HK-2 (cell line): Measurements from ENCODE around the gene PIK3R5.
"Not testable (repeated sequence)": the region's sequence is repeated elsewhere in the genome, so short reads cannot be mapped to it uniquely, and the experiment has no call there.

ENCODE experiments used
- DNase-seq: peaks from one replicate; pipeline ENCODE4 v3.0.0-alpha.2; 2018; ENCODE audit not compliant: unreplicated experiment

PIK3R5 gene

DNA sequence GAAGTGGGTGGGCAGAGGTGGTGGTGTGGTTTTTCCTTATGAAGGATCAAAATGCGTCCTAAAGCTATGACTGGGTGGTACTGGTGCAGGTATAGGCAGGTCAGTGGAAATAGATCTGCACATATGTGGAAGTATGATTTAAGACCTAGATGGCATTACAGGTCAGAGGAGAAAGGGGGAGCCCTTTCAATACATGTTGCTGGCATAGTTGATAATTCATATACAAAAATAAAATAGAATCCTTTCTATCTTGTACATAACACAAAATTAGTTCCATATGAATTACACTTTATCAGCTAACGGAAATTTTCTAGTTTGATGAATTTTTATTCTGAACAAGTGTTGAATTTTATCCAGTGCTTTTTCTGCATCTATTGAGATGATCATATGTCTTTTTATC, 20.8 kb upstream of the PIK3R5 start:
- no peak for DNase-seq

DNA sequence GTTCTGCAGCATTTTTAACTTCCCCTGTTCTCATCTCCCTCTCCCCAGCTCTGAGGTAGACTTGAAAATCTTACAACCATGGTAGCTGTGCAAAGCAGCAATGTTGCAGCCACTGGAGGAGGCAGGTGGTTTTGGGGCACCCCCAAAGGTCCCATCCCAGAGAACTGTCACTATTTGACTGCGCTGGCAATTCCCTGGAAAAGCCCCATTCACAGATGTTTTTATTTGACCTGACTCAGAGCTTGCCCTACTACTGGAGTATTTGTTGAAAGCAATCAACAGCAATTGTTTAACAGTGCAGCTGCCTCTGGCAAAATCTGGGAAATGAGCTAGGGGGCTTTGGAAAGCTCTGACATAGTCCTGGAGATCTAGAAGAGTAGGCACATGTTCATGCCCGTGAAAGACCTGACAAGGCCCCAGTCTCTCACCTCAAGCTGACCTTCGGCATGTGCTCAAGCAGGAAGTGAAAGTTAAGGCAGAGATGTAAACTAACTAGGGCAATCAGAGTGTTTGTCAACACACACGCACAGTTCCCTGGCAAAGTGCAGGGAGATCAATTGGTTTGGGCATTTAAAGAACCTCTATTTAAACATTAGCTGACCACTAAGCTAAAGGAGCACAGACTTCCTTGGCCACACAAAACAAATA, 19.7 kb upstream of the PIK3R5 start:
- DNase-seq, result no peak

DNA sequence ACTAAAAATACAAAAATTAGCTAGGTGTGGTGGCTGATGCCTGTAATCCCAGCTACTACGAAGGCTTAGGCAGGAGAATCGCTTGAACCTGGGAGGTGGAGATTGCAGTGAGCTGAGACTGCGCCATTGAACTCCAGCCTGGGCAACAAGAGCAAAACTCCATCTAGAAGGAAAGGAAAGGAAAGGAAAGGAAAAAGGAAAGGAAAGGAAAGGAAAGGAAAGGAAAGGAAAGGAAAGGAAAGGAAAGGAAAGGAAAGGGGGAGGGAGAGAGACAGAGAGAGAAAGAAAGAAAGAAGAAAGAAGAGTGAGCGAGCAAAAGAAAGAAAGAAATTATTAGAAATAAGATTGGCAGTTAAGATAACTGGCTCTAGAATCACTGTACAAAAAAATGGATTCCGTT, 18.7 kb upstream of the PIK3R5 start:
- not testable (repeated sequence) for DNase-seq

DNA sequence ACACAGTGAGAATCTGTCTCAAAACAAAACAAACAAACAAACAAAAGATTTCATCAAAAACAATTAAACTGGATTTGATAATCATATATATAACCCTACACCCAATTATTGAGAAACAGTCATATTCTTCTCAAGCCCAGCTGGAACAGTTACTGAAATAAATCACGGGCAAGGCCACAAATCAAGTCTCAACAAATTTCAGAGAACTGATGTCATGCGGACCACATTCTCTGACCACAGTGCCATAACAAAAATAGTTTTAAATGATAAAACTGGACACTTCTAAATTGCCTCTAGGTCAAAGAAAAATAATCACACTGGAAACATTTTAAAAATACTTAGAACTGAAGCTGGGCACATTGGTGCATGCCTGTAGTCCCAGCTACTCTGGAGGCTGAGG, 15.9 kb upstream of the PIK3R5 start:
- DNase-seq, result no peak

DNA sequence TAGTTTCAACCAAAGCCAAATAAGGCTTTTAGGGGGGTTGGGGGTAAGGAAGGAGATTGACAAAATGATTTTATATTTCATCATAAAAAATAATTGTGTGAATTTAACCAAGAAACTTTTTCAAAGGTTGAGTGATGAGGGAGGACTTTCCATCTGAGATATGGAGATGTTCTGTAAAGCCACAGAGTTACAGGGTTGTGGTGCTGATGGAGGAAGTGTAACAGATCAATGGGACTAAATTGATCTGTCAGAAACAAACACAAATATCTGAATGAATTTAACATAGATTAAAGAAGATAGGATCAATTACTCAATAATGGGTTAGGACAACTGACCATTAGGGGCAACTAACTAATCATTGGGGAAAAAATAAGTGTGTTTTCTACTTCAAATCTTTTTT, 14.2 kb upstream of the PIK3R5 start:
- no peak for DNase-seq

DNA sequence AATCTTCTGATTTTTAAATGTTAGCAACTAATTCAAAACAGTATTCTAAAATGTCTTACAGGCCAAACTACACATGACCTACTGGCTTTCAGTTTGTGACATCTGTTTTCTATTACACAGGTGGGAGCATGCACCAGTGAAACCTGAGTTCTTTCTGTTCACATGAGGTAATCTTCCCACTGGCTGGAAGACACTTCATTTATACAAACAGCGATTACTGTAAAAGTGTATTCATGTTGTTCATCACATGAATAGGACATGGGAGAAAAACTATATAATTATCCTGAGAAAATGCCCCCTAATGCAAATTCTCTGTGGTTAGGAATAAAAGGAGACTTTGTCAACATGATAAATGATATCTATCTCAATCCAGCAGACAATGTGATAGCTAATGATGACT, 11.1 kb upstream of the PIK3R5 start:
- no peak for DNase-seq

DNA sequence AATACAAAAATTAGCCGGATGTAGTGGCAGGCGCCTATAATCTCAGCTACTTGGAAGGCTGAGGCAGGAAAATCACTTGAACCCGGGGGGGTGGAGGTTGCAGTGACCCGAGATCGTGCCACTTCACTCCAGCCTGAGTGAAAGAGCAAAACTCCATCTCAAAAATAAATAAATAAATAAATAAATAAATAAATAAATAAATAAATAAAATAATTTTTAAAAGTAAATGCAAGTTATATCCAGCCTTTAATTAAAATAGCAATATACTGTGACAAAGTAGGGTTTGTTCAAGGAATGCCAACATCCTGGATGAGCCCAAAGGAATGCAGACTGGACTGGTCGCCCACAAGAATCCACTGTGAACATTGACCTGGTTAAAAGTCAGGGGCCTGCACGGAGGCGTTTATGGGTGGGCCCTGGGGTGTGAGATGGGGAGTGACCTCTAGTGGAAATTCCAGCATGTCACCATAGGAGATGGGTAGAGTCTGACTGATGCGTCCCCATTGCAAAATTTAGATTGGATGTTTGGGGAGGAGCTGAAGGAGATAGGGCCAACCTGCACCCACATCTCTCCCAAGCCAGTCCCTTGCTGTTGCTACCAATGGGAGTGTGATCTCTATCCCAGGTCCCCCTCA, 9.7 kb upstream of the PIK3R5 start:
- DNase-seq, result no peak

DNA sequence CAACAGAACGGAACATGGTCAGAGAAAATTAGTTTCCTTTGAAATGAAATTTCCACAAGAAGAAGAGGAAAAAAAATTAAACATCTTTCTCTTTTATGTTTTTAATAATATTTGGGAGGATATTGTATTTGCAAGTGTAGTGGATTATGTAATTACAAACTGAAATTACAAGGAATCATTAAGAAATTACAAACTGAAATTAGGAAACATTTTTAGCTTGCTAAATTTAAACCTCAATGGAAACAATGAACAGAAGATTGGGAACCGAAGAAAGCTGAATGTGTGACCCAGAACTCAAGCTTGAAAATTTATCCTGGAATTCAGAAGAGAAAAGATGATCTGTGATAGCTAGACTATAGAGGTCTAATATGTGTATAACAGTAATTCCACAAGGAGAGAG, 4.4 kb upstream of the PIK3R5 start:
- DNase-seq, result no peak

DNA sequence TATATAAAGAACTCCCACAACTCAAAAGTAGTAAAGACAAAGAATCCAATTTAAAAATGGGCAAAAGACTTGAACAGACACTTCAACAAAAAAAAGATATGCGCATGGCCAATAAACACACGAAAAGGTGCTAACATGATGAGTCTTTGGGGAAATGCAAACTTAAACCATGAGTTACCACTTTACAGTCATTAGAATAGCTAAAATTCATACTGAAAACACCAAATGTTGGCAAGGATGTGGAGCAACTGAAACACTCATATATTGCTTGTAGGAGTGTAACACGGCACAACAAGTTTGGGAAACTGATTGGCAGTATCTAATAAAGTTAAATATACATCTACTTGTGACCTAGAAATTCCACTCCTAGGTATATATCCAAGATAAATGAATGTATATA, 3.0 kb upstream of the PIK3R5 start:
- no peak for DNase-seq

DNA sequence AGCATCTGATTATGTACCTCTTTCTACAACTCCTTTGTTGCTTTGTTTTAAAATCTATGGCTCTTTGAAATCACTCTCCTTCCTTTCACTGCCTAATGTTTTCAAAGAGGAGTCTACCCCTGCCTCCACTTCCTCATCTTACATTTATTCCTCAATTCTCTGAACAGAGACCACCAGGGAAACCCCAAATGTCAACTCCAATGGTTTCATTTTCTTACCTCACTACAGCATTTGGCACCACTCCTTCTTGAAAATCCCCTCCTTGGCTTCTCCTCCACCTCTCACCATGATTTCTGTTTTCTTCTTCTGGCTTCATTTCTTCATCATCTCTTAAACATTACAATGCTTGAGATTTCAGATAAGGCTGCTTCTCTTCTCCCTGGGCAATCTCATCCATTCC, 2.4 kb upstream of the PIK3R5 start:
- DNase-seq, result no peak

DNA sequence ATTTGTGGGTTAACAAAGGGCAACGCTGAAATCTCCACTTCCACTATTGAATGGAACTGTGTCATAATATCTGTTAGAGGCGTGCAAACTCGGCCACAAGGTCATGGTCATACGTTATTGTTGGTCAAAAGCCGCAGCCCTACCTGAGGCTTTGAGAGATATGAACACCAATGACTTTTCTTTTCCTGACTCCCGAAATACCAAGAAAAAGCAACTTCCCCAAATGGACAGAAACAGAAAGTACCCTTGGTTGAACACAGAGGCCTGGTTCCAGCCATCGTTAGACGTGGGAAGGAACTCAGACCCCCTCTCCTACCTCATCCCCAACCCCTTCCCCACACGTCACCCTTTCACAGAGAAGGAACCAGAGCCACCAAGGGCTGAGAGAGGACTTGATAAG, 1.4 kb upstream of the PIK3R5 start:
- no peak for DNase-seq

DNA sequence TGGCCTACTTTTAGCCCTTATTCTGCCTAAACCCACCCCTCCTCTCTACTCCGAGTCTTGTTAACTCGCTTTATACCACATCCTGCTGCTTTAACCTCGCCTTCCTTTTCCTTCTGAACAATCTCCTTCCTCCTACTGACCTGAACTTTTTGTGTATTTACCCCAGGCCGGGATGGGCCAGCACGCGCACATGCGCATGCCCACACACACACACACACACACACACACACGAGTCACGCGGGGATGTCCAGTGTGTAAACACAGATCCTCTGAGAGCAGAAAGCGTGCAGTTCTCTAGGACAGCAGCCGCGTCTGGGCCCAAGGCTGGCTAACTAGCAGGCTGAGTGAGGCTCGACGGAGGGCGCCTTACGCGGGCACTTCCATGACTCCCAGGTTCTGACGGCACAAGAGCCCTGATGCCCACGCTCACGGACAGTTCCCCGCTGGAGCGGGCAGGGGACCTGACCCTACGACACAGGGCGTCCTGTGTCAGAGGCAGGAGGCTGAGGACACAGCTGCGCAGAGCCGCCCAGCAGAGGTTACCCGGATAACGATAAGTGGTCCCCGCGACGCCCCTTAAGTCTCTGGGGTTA, 610 bp downstream of the PIK3R5 start:
- DNase-seq, result no peak

DNA sequence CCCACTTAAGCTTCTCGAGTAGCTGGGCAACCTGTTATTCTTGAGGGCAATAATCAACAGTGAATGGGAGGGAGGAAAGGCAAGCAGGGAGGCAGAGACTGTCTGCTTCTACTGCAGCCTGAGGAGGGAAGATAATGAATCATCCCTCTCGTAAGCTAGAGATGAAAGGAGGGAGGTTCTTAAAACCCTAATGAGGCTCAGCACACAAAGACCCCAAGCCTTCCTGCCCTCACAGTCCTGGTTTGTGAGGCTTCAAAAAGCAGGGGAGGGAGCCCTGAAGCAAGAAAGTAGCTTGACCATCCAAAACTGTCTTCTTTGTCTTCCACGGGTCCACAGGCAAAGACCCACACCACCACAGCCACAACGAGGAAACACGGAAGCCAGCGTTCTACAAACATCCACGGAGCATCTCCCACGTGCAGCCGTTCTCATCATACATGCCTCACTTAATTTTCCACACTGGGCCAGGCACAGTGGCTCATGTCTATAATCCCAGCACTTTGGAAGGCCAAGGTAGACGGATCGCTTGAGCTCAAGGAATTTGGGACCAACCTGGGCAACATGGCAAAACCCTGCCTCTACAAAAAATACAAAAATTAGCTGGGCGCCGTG, 1.8 kb downstream of the PIK3R5 start:
- DNase-seq, result no peak

DNA sequence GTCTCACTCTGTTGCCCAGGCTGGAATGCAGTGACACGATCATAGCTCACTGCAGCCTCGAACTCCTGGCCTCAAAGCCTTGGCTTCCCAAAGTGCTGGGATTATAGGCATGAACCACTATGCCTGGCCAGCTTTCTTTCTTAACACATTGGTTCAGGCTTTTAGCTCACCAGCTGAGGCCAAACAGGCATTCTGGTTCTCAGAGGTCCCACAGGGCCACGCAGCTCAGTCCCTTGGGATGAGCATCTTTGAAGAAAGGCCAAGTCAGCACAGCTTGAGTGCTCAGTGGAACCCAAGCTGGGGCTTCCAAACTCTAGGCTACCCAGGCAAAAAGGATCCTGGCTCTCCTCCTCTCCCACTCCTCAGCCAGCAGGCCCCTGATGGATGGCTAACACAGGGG, 2.5 kb downstream of the PIK3R5 start:
- DNase-seq, result no peak

DNA sequence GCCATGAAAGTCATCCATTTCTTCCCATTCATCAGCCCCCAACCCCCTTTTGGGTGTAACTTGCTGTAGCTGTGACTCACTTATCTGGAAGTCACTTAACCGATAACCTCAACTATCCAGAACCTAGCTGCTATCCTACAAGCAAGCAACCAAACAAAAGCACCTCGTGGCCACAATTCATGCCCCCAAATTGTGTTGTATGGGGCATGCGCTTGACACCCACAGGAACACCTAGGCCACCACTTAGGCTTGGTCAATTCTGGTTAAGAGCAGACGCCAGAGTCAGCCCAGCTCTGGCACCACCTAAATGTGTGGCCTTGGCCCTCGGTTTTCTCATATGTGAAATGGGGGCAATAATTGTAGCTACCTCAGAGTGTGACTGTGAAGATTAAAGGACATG, 3.7 kb downstream of the PIK3R5 start:
- no peak for DNase-seq

DNA sequence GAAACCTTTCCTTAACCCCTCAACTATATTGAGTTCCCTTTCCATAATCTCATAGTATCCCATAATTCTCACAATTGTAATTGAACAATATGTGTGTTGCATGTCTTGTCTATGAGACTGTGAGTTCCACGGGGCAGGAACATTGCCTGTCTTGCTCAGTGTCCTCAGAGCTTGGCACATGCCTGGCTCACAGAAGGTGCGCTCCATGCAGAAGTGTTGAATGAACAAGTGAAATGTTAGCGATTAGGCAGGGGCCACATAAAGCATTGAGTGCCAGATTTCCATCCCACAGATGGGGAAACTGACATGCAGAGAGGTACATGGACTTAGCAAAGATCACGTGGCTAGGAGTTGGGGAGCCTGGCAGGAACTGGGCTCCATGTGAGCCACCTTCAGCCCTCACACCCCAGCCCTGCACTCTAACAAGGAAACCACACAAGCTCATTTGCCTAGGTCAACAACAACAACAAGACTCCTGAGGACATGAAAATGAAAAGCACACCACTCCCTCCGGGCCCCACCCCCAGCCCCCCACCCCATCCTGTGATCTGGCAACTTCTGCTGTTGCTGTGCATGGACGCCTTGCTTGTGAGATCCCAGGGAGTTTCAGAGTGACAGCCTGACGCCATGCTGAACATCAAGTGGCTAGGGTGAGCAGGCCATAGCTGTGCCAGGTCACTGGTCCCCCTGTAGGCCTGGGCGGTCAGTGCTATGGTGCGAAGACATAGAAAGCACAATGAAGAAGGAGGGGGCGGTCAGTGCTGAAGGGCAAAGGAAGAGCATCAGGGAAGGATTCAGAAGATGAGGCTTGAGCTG, 5.0 kb downstream of the PIK3R5 start:
- DNase-seq, result no peak

DNA sequence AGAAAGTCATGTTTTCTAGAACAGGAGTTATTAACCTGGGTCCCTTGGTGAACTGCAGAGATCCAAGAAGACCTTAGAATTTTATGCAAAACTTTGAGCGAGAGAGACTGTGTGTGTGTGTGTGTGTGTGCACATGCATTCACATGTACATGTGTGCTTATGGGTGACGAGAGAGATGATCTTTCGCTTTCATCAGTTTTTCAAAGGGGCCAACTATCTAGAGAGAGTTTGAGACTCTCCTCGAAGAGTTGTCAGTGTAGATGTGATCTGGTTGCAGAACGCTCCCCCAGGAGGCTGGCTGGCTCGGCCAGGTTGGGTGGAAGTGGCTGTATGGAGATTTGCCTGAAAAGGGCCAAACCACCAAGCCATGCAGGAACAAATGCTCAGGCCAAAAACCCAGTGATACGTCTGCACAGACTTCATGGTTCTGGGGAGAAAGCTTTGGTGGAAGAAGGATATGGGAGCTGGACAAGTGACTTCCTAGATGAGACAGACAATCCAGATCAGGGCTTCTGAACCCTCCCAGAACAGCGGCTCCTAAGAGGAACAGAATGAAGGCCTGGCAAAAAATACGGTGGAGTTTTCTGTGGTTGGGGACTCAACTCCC, 6.1 kb downstream of the PIK3R5 start:
- DNase-seq, result no peak

DNA sequence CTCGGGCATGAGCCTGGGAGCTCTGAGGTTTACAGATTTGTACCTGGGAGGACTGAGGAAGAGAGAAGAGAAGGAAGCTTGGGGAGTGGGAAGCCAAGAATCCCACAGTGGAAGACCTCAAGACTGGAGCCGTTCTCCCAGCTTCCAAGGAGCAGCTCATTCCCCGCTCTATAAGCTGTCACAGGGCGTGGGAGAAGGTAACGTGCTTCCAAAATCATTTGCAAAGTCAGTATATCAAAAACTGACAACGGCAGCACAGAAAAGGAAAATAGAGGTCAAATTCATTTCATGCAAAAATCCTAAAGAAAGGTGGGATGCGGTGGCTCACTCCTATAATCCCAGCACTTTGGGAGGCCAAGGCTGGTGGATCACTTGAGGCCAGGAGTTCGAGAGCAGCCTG, 7.8 kb downstream of the PIK3R5 start:
- no peak for DNase-seq

DNA sequence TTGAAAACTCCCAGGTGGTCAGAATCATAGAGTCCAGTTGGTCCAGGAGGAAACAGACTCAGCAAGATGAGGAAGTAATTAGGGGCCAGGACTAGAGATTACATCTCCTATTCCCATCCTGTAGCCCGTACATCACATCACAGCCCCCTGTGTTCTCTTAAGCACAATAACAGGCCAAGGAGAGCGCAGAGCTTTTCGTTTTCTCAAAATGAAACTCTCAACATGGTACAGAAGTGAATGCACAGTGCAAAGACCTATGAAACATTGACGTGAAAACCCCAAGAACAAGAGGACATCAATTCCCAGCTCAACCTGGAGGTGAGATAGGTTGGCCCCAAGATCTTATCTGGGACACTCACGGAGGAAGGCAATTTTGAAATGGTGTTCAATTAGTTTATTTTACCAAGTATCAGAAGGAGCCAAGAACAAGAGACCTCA, 9.0 kb downstream of the PIK3R5 start:
- DNase-seq, result no peak

DNA sequence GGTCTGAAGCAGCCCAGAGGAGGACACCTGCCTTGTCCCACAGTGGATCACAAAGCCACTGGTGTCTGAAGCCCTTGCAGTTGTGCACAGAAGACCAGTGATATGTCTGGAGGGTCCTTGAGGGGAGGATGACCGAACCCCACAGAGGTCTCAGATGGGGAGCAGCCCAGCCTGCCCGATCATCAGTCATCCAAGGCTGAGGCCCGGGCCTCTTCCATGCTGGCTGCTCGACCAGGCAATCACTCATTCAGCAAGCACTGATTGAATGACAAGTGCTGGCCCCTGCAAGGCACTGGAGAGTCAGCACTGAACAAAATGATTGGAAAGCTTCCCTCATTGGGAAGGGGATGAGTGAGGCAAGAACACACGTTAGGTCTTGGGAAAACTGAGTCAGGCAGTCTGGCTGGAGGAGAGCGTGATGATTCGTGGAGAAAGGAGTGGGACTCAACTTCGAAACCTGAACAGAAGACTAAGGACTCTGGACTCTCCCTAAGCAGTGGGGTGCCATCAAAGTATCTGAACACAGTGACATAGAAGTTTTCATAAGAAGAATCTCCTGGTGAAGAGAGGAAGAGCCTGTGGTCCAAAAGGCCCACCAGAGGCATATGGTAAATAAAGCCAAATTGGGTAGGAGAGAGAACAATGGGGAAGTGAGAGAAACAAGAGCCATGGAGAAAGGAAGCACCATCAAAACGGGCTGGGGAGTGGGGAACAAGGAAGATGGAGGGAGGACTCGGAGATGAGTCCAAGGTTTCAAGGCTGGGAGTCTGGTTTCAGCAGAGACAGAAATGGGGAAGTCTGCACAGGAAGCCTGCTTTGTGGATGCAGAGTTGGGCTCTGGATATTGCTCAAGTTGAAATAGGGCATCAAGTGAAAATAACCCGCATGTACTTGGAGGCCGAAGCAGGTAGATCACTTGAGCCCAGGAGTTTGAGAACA, 10.2 kb downstream of the PIK3R5 start:
- DNase-seq, result no peak

DNA sequence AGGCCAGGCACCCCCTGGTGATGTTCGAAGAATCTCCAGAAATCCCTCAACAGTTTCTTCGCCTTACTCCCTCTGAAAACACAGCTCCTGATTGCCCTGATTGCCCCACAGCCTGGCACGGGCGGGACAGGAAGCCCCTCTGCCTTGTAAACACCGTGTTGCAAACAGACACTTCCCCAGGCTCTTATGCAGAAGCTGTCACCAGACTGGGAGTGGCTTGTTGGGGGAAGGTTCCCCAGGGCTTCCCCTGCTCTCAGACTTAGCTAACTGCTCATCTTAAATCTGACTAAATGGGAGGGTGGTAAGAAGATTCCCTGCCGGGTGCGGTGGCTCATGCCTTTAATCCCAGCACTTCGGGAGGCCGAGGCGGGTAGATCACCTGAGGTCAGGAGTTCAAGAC, 11.2 kb downstream of the PIK3R5 start:
- DNase-seq, result no peak
